ENCODE measurements around the gene GFRA4.

Gene GFRA4

DNA sequence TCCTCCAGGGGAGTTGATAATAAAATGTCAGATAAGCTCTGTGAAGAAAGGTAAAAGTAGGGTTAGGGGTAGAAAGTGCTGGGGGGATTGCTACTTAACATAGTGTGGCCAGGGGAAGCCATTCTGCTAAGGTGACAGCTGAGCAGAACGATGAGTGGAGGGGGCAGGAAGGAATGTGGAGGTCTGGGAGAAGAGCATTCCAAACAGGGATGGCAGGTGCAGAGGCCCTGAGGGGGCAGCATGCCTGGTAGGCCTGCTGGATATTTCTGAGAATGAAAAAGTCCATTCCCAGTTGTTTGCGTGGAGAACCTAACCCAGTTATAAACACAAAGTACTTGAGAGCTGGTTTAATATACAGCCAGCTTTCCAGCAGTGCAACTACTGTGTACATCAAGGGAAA is 9.3 kb downstream of the GFRA4 start:
- DNase-seq (ENCODE audit: low read depth in 2 of 2), result no peak

DNA sequence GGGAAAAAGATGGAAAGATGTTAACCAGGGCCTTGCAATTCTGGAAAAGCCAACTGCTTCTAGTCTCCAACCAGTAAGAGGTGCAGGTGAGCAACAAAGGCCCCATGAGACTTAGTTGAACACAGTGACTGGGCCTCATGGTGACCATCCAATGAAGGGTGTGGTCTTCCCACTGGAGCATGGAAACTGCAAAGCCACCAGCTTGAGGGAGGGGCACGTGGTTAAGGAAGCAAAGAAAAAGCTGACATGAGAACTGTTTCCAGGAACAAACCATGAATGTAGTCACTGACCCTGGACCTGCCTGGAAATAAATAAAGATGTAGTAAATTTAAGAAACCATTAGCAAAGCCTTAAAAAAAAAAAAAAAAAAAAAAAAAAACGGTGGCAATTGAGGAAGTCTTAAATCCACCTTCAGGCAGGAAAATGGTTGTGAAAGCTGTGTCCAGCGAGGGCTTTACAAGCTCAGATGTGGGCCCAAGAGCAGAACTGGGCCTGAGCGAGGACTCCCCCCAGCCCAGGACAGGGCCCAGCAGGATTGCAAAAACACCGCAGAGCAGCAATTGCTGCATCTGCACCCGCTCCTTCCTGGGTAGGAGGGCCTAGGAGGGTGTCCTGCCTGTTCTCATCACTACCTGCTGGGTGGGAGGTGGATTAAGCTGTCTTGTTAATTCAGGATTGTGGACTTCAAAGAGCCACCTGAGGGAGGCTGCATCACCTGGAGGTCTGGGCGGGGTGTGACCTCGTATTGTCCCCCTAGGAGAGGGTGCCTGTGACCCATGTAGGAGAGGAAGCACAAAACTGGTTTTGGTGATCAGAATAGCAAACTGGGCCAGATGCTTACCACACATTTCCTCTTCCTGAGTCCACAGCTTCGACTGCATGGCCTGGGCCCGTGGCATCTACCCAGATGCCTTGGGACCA is 10.3 kb downstream of the GFRA4 start:
- no peak for DNase-seq (ENCODE audit: low read depth in 2 of 2)

DNA sequence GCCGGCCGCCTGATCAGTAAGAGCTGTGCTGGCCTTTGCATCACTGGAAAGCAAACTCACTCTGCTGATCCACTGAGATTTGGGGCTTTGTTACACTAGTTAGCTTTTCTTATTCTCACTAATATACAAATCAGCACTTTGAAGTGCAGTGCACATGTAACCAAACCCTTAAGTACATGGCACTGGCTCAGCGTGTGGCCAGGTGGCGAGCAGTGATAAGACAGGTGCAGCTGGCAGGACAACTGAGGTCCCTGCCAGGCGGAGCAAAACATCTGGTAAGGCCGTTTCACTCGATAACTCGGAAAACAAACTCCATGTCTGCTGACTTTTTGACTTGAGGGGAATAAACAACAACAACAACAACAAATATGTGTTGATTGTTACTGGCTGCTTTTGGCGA is 11.0 kb downstream of the GFRA4 start:
- DNase-seq (ENCODE audit: low read depth in 2 of 2), result no peak

DNA sequence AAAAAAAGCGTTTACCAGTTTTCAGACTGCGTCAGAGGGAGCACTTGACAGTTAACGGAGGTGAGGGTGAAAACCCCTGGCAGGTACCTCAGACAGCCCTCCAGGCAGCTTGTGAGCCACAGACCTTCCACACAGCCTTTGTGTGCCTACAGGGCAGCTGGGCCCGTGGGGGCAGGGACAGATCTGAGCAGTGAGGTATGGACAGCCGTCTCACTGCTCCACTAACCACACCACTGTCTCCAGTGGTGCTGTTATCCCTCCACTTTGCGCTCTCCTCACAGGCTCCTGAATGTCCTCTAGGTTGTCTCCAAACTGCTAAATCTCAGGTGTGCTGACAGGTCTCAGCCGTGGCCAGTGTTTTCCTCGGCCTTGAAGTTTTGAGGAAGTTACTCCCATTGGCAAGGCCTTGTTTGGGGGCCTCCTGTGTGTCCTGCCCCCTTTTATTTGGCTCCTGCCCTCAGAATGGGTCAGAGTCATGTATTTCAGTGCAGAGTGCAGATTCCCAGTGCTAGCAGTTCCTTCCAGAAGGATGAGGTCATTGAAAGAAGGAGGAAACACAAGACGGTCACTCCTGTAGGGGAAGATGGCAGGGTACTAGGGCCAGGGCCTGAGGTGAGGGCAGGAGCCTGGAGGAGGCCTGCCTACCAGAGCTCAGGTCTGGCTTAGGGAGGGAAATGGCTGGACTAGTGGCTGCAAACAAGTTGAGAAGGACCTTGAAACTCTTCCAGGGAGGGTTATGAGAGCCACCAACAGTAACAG is 11.8 kb downstream of the GFRA4 start:
- no peak for DNase-seq (ENCODE audit: low read depth in 2 of 2)

DNA sequence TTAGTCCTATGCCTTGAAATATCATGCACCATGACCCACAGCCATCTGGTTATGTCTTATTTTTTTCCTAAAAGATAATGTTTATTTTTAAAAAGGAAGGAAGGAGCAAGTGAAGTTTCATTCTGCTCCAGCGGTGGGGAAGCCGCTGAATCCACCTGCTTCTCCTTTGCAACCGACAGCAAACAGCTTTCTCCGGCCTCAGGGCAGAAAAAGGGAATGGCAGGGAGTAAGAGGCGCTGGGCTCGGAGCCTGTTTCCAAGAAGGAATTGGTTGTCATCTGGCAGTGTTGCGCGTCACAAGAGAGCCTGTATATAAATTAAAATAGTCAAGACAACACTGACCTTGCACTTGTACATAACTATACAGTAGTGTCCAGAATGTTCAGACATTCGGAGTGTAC is 14.2 kb downstream of the GFRA4 start:
- DNase-seq (ENCODE audit: low read depth in 2 of 2), result no peak

DNA sequence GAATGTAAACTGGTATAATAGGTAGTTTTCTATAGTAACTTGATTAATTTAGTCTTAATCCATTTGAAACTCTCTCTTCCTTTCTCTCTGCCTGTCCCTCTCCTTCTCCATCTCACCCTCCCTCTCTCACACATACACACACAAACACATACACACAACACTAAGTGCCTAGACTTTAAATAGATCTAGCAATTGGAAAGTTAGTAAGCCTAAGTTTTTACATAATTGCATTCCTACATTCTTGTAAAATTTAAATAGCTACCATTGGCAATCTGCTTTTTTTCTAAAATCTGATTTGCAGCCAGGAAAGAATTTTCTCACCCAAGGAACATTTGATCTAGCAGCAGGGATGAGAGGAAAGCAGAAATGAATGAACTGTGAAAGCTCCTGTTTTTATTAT is 15.7 kb downstream of the GFRA4 start:
- DNase-seq (ENCODE audit: low read depth in 2 of 2), result no peak

DNA sequence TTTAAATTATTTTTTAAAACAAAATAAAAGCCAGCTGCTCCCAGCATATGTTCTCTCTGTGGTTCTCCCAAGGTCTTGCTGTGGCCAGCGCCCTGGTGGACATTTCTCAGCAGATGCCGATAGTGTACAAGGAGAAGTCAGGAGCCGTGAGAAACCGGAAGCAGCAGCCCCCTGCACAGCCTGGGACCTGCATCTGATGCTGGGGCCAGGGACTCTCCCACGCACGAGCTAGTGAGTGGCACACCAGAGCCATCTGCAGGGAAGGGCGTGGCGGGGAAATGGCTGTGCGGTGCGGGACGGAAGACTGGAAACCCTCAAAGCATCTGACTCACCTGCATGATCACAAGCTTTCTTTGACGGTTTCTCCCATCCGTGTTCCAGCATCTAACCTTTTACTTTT is 16.5 kb downstream of the GFRA4 start:
- no peak for DNase-seq (ENCODE audit: low read depth in 2 of 2)

DNA sequence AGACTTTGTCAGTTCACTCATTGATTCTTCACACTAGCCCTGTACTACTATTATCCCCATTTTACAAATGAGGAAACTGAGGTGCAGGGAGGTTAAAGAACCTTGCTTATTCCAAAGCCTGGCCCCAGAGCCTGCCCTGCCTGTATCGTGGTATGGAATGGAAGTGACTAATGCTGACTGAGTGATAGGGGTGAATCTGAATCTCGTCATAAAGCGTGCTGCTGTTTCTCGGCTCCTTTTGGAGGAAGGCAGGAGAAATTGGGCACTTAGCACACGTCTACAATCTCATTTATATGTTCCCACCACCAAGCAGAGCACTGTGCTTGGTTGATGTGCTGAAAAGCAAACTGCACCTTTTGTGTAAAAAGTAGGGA is 17.1 kb downstream of the GFRA4 start:
- no peak for DNase-seq (ENCODE audit: low read depth in 2 of 2)

DNA sequence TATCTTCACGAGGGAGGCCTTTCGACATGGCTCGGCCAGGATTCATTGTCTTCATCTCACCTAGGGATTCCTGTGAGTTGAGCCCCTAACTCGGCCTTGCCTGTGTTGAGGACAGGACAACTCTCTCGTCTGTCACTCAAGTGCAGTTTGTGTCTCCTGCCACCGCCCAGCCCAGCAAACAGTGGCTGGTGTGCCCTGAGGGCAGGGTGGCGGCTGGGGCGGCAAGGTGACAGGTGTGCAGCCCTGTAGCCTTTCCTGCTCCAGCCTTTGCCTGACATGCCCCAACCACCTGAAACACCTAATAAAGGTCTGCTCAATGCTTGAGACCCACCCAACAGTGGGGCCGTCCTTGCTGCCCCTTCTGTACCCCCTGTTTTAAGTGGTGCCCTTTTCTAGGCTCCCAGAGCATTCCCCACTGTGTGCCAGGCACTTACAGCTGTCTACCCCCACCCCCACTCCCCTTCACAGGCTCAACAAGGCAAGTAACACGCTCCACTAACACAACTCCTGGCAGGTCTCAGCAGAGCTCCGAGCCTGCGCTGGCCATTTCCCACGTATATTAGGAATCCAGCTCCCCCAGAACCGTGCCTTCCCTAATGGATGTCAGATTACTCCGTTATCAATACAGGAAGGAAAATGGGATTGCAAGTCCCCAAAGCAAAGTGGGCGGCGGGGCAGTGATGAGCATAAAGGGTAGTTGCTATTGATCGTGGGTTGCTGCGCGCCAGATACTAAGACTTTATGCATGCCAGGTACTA is 17.7 kb downstream of the GFRA4 start:
- DNase-seq (ENCODE audit: low read depth in 2 of 2), result no peak

DNA sequence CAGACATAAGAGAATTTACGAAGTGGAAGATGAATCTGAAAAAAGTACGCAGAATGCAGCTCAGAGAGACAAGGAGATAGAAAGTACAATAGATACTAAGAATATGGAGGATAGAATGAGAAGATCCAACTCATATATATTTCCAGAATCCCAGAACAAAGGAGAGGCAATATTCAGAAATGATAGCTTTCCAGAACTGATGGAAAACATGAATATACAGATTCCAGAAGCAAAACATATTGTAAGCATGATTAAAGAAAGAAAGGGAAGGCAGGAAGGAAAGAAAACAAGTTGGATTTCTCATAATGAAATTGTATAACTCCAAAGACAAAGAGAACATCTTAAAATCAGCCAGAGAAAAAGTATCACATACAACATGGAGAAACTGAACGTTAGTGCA is 22.9 kb downstream of the GFRA4 start:
- DNase-seq (ENCODE audit: low read depth in 2 of 2), result no peak

DNA sequence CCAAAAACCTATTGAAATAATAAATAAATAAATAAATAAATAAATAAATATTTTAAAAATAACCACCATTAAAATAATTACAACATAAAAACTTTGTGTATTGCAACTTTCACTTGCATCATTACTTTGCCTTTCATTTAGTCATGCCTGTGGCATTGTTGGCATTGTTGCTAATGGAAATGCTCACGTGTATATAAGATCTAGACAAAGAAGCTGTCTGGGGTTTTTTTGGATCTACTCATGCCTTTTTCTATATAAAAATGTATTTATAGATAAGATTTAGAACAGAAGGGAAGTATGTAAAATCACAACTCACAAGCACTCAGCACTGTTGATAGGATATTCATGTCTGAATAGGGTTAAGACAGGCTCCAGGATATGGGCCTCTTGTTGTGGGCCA is 27.9 kb downstream of the GFRA4 start:
- no peak for DNase-seq (ENCODE audit: low read depth in 2 of 2)

DNA sequence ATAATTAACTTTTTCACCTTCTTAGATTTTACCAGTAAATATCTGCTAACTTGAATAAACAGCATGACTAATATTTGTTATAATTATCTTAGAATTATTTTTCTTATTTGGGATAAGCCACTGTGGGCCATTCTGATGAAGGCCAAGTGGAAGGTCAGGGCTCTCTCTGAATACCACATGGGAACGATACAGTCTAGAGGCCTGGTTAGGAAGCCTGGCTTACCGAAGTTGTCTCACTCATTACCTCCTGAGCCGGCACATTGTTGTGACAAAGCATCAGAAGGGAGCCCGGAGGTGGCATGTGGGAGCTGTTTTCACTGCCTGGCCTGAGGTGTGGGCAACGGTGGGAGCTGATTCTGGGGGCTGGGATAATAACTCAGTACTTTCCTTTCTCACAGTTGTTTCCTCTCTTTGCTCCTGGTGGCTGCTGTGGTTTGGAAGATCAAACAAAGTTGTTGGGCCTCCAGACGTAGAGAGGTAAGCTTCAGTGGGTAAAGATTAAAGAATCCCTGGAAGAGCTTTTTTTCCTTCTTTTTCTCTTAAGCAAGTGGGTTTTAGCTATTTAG is 29.2 kb downstream of the GFRA4 start:
- no peak for DNase-seq (ENCODE audit: low read depth in 2 of 2)

DNA sequence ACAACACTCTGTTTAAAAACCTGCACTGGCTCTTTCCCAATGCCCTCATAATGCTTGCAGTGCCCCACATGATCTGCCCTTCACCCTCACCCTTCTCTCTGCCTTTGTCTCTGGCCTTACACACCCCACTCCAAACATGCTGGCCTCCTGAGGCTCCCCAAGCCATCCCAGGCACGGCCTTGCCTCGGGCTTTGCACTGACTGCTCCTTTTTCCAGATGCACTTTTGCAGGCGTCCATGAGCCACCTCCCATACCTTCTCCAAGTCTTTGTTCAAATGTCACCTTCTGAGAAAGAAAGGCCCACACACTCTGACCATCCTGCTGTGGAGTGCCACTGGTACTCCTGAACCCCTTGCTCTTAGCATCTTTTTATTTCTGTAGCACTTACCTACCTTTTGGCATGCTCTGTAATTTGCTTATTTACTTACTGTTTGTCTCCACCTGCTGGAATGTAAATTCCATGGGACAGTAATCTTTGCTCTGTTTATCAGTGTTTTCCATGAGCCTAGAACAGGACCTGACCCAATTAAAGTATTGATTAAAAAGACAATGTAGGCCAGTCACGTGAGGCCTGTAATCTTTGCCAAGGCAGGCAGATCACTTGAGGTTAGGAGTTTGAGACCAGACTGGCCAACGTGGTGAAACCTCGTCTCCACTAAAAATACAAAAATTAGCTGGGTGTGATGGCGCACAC is 30.7 kb downstream of the GFRA4 start:
- no peak for DNase-seq (ENCODE audit: low read depth in 2 of 2)

DNA sequence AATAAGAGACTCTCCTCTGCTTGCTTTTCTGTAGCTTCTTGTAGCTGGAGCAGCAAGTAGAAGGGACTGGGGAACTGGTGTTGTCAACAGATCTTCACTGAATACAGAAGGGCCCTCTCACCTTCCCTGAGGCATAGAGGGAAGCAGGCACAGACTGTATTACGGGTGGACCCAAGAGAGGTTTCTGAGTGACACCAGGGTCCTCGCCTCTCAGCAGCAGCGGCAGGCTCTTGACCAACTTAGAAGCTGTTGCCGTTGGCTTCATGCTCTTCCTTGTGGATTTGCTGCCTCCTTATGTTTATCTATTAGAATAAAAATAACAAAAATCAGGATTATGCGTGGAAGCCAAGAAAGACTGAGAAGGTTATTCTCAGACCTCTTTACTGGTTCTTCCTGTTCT is 31.7 kb downstream of the GFRA4 start:
- no peak for DNase-seq (ENCODE audit: low read depth in 2 of 2)

DNA sequence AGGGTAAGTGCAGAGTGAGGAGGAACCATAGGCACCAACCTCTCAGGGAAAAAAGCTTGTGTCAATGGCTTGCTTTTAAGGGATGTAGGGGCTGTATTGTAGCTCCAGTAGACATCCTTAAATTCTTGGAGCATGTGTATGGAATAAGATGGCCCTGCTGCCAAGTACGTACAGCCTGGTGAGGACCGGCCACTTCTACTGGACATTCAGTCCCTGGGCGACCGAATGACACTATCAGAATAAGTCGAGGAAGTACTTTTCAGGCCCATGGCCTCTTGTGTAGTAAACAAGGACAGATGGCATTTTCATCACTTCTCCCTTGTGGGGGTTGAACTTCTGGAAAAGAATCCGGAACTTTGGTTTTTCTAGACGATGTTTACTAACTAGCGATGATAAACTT is 32.8 kb downstream of the GFRA4 start:
- DNase-seq (ENCODE audit: low read depth in 2 of 2), result no peak

DNA sequence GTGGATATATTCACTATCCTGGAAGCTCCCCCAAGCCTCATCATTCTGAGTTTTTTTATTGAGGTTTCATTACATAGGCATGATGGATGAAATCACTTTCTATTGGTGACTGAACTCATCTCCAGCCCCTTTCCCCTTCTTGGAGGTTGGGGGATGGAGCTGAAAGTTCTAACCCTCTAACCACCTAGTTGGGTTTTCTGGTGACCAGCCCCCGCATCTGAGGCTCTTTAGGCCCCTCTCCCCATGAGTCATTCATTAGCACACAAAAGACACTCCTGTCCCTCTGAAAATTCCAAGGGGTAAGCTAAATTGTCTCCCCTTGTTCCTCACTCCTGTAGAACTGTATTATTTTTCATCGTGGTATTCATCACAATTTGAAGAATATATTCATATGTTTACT is 33.3 kb downstream of the GFRA4 start:
- no peak for DNase-seq (ENCODE audit: low read depth in 2 of 2)

DNA sequence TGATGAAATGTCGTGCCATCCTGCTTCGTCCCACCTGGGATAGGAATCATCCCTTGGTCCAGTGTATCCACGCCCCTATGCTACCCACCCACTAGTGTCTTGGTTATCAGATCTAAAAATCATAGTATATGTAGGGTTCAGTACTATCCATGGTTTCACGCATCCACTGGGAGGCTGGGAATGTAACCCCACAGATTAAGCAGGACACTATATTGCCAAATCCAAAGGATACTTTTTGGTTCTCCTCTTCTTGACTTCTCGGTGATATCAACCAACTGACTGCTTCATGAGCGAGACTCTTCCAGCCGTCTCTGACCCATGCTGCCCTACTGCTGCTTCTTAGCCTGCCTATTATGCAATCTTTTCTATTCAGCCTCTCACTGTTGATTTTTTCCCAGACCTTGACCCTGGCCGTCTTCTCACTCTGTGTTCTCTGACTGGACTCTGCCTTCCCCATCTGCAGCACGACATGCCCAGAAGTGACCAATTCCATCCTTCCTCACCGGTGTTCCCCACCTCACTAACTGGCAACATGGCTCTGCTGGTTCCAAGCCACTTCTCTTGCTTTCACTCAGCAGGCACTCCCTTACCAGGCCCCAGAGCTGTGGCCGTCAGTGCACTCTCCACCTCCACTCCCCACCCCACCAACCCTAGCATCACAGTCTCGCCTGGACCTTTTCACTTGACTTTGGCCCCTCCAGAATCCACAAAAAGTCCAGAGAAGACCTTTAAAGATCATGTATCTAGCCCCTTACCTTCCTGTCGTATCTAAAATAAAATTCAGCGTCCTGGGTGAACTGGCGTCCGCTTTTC is 34.5 kb downstream of the GFRA4 start:
- no peak for DNase-seq (ENCODE audit: low read depth in 2 of 2)

DNA sequence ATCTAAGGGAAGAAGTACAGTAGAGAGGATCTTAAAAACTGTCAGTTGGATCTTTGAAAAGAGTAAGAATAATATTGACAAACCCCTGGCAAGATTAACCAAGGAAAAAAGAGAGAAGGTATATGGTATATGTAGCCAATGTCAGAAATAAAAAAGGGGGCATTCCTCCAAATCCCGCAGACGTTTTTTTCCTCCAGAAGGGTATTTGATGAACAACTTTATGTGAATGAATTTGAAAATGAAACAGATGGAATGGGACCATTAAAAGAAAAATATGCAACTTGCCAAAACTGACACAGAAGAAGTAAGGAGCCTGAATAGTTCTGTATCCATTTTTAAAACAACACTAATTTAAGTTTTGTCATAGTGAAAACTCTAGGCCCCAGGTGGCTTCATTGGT is 35.7 kb downstream of the GFRA4 start:
- no peak for DNase-seq (ENCODE audit: low read depth in 2 of 2)

DNA sequence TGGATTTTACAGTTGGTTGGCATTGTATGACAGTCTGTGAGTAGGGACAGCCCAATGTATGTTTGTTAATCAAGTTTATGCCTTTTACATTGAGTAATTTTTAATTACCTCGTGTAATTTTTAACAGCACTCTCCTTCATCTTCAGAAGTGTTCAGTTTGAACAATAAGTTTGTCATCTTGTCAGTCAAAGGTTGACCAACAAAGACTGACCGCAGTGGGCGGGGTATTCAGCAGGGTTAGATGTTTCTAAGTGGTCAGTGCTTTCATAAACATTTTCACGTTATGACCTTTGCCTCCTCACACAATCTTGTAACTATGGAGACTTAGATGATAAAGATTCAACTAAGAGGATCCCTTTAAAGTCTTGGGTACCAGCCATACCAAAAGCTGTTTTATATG is 40.8 kb downstream of the GFRA4 start:
- no peak for DNase-seq (ENCODE audit: low read depth in 2 of 2)

DNA sequence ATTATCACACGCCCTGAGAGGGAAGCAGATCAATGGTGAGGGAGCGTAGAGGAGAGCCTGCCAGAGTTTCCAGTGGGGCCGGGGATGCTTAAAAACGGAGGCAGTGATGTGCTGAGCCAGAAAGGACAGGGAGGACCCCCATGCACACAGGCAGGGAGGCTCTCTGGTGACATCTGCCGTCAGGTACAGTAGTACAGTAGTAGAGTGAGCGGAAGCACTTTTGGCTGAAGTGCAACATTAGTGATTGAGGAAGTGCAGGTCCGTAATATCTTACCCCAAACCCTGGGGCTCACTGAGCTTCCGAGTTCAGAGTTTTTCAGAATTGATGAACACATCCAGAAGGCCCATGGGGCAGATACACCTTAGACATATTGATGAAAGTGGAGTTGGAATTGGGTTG is 42.1 kb downstream of the GFRA4 start:
- no peak for DNase-seq (ENCODE audit: low read depth in 2 of 2)

DNA sequence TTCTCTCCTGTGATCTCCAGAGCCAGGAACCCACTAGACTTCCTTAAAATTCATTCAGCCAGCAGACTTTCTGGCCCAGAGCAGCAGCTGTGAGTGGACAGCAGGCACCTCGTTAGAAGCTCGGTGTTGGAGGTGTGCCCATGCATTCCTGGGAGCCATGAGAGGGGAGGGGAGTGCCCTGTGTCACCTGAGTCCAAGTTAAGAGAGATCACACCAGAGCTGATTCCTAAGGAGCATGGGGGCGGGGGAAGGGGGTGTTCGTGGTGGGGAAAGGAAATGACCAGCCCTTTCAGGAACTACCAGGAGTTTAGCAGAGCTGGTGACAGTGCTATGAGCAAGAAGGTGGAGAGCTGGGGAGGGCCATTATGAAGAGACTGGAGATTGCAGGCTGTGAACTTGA is 46.9 kb downstream of the GFRA4 start:
- no peak for DNase-seq (ENCODE audit: low read depth in 2 of 2)

All from stimulated activated CD8-positive, alpha-beta memory T cell treated with anti-CD3 and anti-CD28 coated beads, Interleukin-2, amount 100 ng/mL, for 1 hour (primary cell).